PC-3 (cell line): ENCODE measurements around the gene SUPT6H. TPM values are rescaled to one million over a fixed set of nuclear protein-coding genes. Genes with fewer than 3 reads are reported as not detected.

Source experiments
- ATAC-seq: fragments of 200-7000 bp; cut with Tn5 transposase; 2 replicates; pipeline ENCODE4 v1.9.1; 2020; ENCODE audit warnings: mild to moderate bottlenecking, moderate library complexity
- BruUV-seq: library from RNA; stranded (reverse); fragments of 400-500 nt; replicated peaks from 2 replicates; lab custom pipeline; 2021; lab: Mats Ljungman, UMichigan
- CTCF ChIA-PET: fragments of 300-600 bp; sonication (Branson Sonifier 250); formaldehyde crosslinking; loops from one replicate; lab custom pipeline; 2022; ENCODE audit warnings: antibody characterized with exemption; lab: Charles Lee
- POLR2A ChIA-PET: fragments of 300-600 bp; sonication (Branson Sonifier 250); formaldehyde crosslinking; loops from one replicate; lab custom pipeline; 2022; ENCODE audit warnings: antibody characterized with exemption; ENCODE audit not compliant: unreplicated experiment; lab: Charles Lee
- DNase-seq: peaks from one replicate; pipeline ENCODE4 v3.0.0-alpha.2; 2015
- H2AFZ ChIP-seq: fragments of 300-600 bp; sonication (generic); 2 replicates; pipeline ENCODE4 v1.6.0; 2016; ENCODE audit warnings: antibody characterized with exemption, low read length
- H3F3A ChIP-seq: fragments of 300-600 bp; sonication (generic); one replicate; pipeline ENCODE4 v1.6.0; 2017; ENCODE audit warnings: antibody characterized with exemption, low read length, control low read depth, mild to moderate bottlenecking; ENCODE audit not compliant: unreplicated experiment
- H3K27ac ChIP-seq: fragments of 300-600 bp; sonication (generic); 2 replicates; pipeline ENCODE4 v1.5.1; 2016; ENCODE audit warnings: mild to moderate bottlenecking, low read length
- H3K27me3 ChIP-seq: fragments of 300-600 bp; sonication (generic); 2 replicates; pipeline ENCODE4 v1.6.1; 2016; ENCODE audit warnings: low read length, mixed read lengths
- H3K36me3 ChIP-seq: fragments of 300-600 bp; sonication (generic); 2 replicates; pipeline ENCODE4 v1.6.1; 2016; ENCODE audit warnings: low read depth, mixed run types, low read length, mixed read lengths
- H3K4me1 ChIP-seq: fragments of 300-600 bp; sonication (generic); 2 replicates; pipeline ENCODE4 v1.5.1; 2016; ENCODE audit warnings: low read length; ENCODE audit not compliant: insufficient read depth
- H3K4me2 ChIP-seq: fragments of 300-600 bp; sonication (generic); 2 replicates; pipeline ENCODE4 v1.6.0; 2016; ENCODE audit warnings: low read length
- H3K4me3 ChIP-seq: fragments of 300-600 bp; sonication (generic); 2 replicates; pipeline ENCODE4 v1.5.1; 2016; ENCODE audit warnings: mild to moderate bottlenecking, low read length, mixed read lengths
- H3K79me2 ChIP-seq: fragments of 300-600 bp; sonication (generic); 2 replicates; pipeline ENCODE4 v1.6.1; 2017; ENCODE audit warnings: low read length, mixed read lengths
- H3K9ac ChIP-seq: fragments of 300-600 bp; sonication (generic); 2 replicates; pipeline ENCODE4 v1.6.0; 2016; ENCODE audit warnings: mild to moderate bottlenecking, low read length
- H3K9me2 ChIP-seq: fragments of 300-600 bp; sonication (generic); replicated peaks from 2 replicates; pipeline ENCODE4 v1.6.1; 2016; ENCODE audit warnings: mixed run types, low read length, mixed read lengths
- H3K9me3 ChIP-seq: fragments of 300-600 bp; sonication (generic); 2 replicates; pipeline ENCODE4 v1.6.1; 2016; ENCODE audit warnings: low read length, mixed read lengths
- H4K20me1 ChIP-seq: fragments of 300-600 bp; sonication (generic); 2 replicates; pipeline ENCODE4 v1.6.1; 2016; ENCODE audit warnings: low read length, mixed read lengths
- EZH2 ChIP-seq: fragments of 300-600 bp; sonication (generic); IDR thresholded peaks from one replicate; pipeline ENCODE4 v1.6.1; 2017; ENCODE audit warnings: antibody characterized with exemption, mild to moderate bottlenecking, low read length; ENCODE audit not compliant: unreplicated experiment
- EZH2phosphoT487 ChIP-seq: fragments of 300-600 bp; sonication (generic); IDR thresholded peaks from 2 replicates; pipeline ENCODE4 v1.6.1; 2018; ENCODE audit warnings: mild to moderate bottlenecking, antibody characterized with exemption, low read length, borderline replicate concordance
- intact Hi-C: fragments of 100-400 bp; cut with micrococcal nuclease; formaldehyde crosslinking; loops from 2 replicates; pipeline ENCODE4 v1.9.0; 2023
- total RNA-seq: library from RNA; depleted of rRNA; stranded (reverse); fragments of >200 nt; gene quantifications from 2 replicates; pipeline ENCODE4 v1.2.3, GENCODE V29; 2014
- TF ChIP-seq, protein P1 (sequence below): fragments of 300-600 bp; sonication (generic); conservative IDR thresholded peaks from 2 replicates; pipeline ENCODE4 v1.5.1; 2017; ENCODE audit warnings: antibody characterized with exemption, low read depth, mild to moderate bottlenecking, low read length

The SUPT6H gene
- total RNA-seq, 1 experiment from 2014 or later = 32.2 TPM

DNA sequence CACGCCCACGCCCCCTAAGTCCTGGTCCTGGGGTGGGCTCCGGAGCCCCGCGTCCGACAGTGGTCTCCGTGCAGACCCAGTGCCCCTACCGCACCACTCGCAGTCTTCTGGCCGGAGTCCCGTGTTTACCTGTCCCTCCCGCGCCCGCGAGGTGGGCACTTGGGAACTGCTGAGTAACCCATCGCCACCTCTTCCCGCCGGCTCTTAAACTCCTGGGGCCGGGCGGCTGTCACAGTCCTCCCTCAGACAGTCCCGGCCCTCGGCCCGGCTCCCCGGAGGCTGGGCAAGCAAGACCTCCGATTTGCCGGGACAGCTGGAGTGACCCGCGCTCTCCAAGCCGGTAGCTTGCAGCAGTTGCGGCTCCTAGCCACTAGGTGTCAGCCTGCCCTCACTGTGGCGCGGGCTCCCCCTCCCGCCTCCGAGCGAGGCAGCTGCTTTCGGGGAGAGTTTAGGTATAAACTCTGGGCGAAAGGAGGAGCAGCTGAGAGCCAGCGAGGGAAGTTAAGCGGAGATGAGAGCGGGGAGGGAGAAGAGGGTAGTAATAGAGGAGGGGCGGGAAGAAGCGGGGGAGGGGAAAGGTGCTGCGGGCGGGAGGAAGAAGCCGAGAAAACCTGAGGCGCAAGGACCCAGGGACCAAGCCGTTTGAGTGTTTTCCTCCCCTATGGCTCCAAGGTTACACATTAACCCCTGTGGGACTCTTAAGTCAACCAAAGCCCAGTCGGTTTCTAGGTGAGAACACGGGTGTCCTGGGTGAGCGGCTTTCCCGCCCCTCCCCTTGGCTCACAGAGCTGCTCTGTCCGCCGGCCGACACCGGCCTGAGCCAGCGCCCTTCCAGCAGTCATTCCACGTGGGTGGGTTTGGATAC, 64.9 kb downstream of the SUPT6H start:
- H3K9ac ChIP-seq = peak overlapping the region; percentile 94
- peak overlapping the region; percentile 72 for H2AFZ ChIP-seq
- CTCF ChIA-PET = interaction anchor here (0.5 to 4.0 kb wide), 11 partner anchors 8 to 225 kb away, joined by 3 to 55 read pairs (median 6); partner anchors contain the start of gene PHF12
- H3K79me2 ChIP-seq = peaks cover 17% of the 10 kb centered on the region
- H3K9me3 ChIP-seq = no peaks in the 10 kb centered on the region
- DNase-seq (peak; percentile 93), ATAC-seq (peak; percentile 29)
- no TSS peak for BruUV-seq
- TF ChIP-seq EZH2 = no peak
- TF ChIP-seq, protein P1, sequence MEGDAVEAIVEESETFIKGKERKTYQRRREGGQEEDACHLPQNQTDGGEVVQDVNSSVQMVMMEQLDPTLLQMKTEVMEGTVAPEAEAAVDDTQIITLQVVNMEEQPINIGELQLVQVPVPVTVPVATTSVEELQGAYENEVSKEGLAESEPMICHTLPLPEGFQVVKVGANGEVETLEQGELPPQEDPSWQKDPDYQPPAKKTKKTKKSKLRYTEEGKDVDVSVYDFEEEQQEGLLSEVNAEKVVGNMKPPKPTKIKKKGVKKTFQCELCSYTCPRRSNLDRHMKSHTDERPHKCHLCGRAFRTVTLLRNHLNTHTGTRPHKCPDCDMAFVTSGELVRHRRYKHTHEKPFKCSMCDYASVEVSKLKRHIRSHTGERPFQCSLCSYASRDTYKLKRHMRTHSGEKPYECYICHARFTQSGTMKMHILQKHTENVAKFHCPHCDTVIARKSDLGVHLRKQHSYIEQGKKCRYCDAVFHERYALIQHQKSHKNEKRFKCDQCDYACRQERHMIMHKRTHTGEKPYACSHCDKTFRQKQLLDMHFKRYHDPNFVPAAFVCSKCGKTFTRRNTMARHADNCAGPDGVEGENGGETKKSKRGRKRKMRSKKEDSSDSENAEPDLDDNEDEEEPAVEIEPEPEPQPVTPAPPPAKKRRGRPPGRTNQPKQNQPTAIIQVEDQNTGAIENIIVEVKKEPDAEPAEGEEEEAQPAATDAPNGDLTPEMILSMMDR = peak; percentile 93
- H3K36me3 ChIP-seq = peaks cover 26% of the 10 kb centered on the region
- intact Hi-C loops = loop anchor here (1.0 to 10.0 kb wide), 4 partner anchors 16 to 226 kb away; partner anchors contain the start of gene DHRS13
- H3K4me3 ChIP-seq = peak overlapping the region; percentile 86
- H3K4me1 ChIP-seq = peaks cover 37% of the 10 kb centered on the region
- H3K9me2 ChIP-seq = no peaks in the 10 kb centered on the region
- peaks cover 17% of the 10 kb centered on the region for H4K20me1 ChIP-seq
- peak overlapping the region; percentile 100 for H3K4me2 ChIP-seq
- POLR2A ChIA-PET = interaction anchor here (0.5 to 2.0 kb wide), 9 partner anchors 10 to 224 kb away, joined by 3 to 51 read pairs (median 4); partner anchors contain the start of gene PHF12
- H3K27ac ChIP-seq = peak overlapping the region; percentile 99
- H3F3A ChIP-seq = peaks cover 6% of the 10 kb centered on the region
- H3K27me3 ChIP-seq = no peaks in the 10 kb centered on the region

DNA sequence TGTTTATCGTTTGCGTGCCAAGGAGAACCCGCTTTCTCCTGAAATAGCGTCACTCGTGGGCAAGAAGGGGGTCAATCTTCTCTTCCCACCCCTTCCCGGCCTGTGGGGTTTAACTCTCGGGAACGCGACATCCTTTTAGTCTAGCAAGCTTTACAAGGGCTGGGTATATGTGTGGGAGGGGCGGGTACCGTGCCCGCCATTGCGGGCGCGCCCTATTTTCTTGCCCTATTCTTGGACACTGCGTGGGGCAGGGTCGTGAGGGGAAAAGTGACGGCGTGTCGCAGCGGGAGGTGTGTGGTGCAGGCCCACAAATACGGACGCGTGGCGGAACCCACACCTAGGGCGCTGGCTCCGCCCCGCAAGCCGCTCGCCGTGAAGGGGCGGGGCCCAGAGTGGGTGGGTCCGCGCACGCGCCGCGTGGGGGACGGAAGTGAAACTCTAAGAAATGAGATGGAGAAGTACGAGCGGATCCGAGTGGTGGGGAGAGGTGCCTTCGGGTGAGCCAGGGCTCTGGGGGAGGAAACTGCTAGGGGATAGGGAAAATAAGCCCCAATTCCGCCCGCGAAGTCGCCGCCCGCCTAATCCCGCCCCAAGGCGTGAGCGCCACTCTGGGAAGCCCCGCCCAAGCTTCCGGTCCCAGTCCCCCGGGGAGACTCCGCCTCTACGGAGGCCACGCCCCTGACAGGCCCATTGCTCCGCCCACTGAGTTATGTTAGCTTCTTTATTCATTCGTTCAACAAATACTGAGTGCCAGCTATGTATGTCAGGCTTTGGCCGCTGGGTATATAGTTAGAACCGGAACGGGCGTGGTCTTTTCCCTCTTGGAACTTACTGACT, 66.6 kb downstream of the SUPT6H start, which contains the start of gene NEK8:
Gene NEK8, plus strand, starts transcription at position 425 of the 837 bp plus-strand sequence. Its CDS starts 26 bp downstream, at position 451.
- POLR2A ChIA-PET = interaction anchor here (0.7 to 2.0 kb wide), 7 partner anchors 9 to 417 kb away, joined by 3 to 51 read pairs (median 4); no protein-coding TSS in a partner anchor
- intact Hi-C loops = loop anchor here (10.0 kb wide), 1 partner anchor 176 kb away; the partner anchor contains the start of gene DHRS13
- BruUV-seq = TSS peak; percentile 67

More for the DNA sequence above, 66.6 kb downstream of the SUPT6H start, which contains the start of gene NEK8:
- Histone ChIP-seq H3K9ac (peak within 1 kb of the TSS; percentile 94), H4K20me1 (peaks cover 4% of the 10 kb centered on the region; the same call in 1 of the 2 replicates), H3F3A (peaks cover 6% of the 10 kb centered on the region), H3K27me3 (no peaks in the 10 kb centered on the region), H3K9me2 (no peaks in the 10 kb centered on the region), H3K4me3 (peak within 1 kb of the TSS; percentile 86), H2AFZ (peak within 1 kb of the TSS; percentile 72), H3K79me2 (no peaks in the 10 kb centered on the region), H3K27ac (peak within 1 kb of the TSS; percentile 99), H3K4me2 (peak within 1 kb of the TSS; percentile 100), H3K36me3 (peaks cover 11% of the 10 kb centered on the region; the same call in 1 of the 2 replicates), H3K4me1 (peaks cover 21% of the 10 kb centered on the region), H3K9me3 (no peaks in the 10 kb centered on the region)
- TF ChIP-seq EZH2phosphoT487 (no peak), EZH2 (no peak)
- TF ChIP-seq, protein P1 = no peak
- CTCF ChIA-PET = interaction anchor here (0.5 to 4.0 kb wide), 5 partner anchors 15 to 35 kb away, joined by 3 to 55 read pairs (median 9); partner anchors contain the start of gene TRAF4
- DNase-seq (peak; percentile 96), ATAC-seq (peak; percentile 37)
